Vagina (tissue), 2 donors: ENCODE measurements around the gene CALML3. TPM values are rescaled to one million over a fixed set of nuclear protein-coding genes. Genes with fewer than 3 reads are reported as not detected.

Source experiments
- DNase-seq, 2 donors: peaks; one replicate each; pipeline ENCODE4 v3.0.0-alpha.2; 2017; ENCODE audit errors: extremely low spot score in 2 of 2
- H3K27ac ChIP-seq: fragments of 200-600 bp; sonication (generic); one replicate; pipeline ENCODE4 v1.5.1; 2019
- H3K27me3 ChIP-seq: fragments of 200-600 bp; sonication (generic); one replicate; pipeline ENCODE4 v1.5.1; 2019
- H3K36me3 ChIP-seq, 2 donors: fragments of 200-600 bp; sonication (generic); one replicate each; pipeline ENCODE4 v1.5.1; 2017 to 2019
- H3K4me1 ChIP-seq: fragments of 200-600 bp; sonication (generic); one replicate; pipeline ENCODE4 v1.5.1; 2019
- H3K4me3 ChIP-seq, 2 donors: fragments of 200-600 bp; sonication (generic); 1 replicate in 1 of 2; 2 replicates in 1 of 2; pipeline ENCODE4 v1.5.1; 2016 to 2019
- H3K9me3 ChIP-seq: fragments of 200-600 bp; sonication (generic); one replicate; pipeline ENCODE4 v1.5.1; 2019
- CTCF ChIP-seq, 3 experiments: fragments of 450-650 bp in 2 of 3; fragments of 200-600 bp in 1 of 3; sonication (generic) in 1 of 3; IDR thresholded peaks; one replicate each; pipeline ENCODE4 v1.5.1; 2017 to 2019; ENCODE audit warnings: antibody characterized with exemption in 3 of 3, mild to moderate bottlenecking in 2 of 3, moderate library complexity in 2 of 3
- POLR2A ChIP-seq, 2 donors: fragments of 450-650 bp; IDR thresholded peaks; one replicate each; pipeline ENCODE4 v1.6.1; 2017; ENCODE audit warnings: antibody characterized with exemption in 2 of 2, mild to moderate bottlenecking in 2 of 2, moderate library complexity in 2 of 2
- POLR2AphosphoS5 ChIP-seq, 2 donors: sonication (generic); formaldehyde crosslinking; IDR thresholded peaks; one replicate each; pipeline ENCODE4 v1.9.0; 2017; ENCODE audit warnings: antibody characterized with exemption in 2 of 2, mild to moderate bottlenecking in 2 of 2, low read depth in 1 of 2; ENCODE audit not compliant: insufficient read depth in 1 of 2
- intact Hi-C: fragments of 100-400 bp; cut with DNase I; formaldehyde crosslinking; loops from one replicate; pipeline ENCODE4 v1.15.1; 2023
- total RNA-seq: library from RNA; depleted of rRNA; stranded (reverse); fragments of >200 nt; gene quantifications from one replicate; pipeline ENCODE4 v1.2.3, GENCODE V29; 2016

CALML3 gene
- total RNA-seq, 1 donor from 2014 or later = 50.6 TPM

GRCh38 chr10:5514226-5514850 lies 10.4 kb upstream of the CALML3 start:
- Histone ChIP-seq H3K4me3 (no peak overlapping the region), H3K27ac (no peak overlapping the region), H3K27me3 (no peaks in the 10 kb centered on the region), H3K36me3 (no peaks in the 10 kb centered on the region), H3K9me3 (no peaks in the 10 kb centered on the region), H3K4me1 (no peaks in the 10 kb centered on the region)
- no peak for DNase-seq
- intact Hi-C loops = no loop called here
- TF ChIP-seq POLR2AphosphoS5 (IDR thresholded peaks at IDR 0.05; ENCODE audit: insufficient read depth in 1 of 2, low read depth in 1 of 2) (no peak), POLR2A (IDR thresholded peaks at IDR 0.05) (no peak), CTCF (IDR thresholded peaks at IDR 0.05) (no peak)

- no peaks in the 10 kb centered on the region for H3K27me3 ChIP-seq
- no peaks in the 10 kb centered on the region for H3K4me1 ChIP-seq
- H3K36me3 ChIP-seq = no peaks in the 10 kb centered on the region
- no peaks in the 10 kb centered on the region for H3K9me3 ChIP-seq
- no peak overlapping the region for H3K27ac ChIP-seq
- intact Hi-C loops = no loop called here
- no peak for TF ChIP-seq POLR2A (IDR thresholded peaks at IDR 0.05)
- no peak for TF ChIP-seq POLR2AphosphoS5 (IDR thresholded peaks at IDR 0.05; ENCODE audit: insufficient read depth in 1 of 2, low read depth in 1 of 2)
- no peak for TF ChIP-seq CTCF (IDR thresholded peaks at IDR 0.05)
- no peak overlapping the region for H3K4me3 ChIP-seq
- no peak for DNase-seq
These were observed 8.6 kb upstream of the CALML3 start for GRCh38 chr10:5515948-5516761.

GRCh38 chr10:5517546-5517945 lies 7.2 kb upstream of the CALML3 start:
- Histone ChIP-seq H3K4me1 (no peaks in the 10 kb centered on the region), H3K9me3 (no peaks in the 10 kb centered on the region), H3K27me3 (no peaks in the 10 kb centered on the region), H3K27ac (no peak overlapping the region), H3K4me3 (no peak overlapping the region), H3K36me3 (no peaks in the 10 kb centered on the region)
- intact Hi-C loops = no loop called here
- no peak for DNase-seq
- TF ChIP-seq POLR2A (IDR thresholded peaks at IDR 0.05) (no peak), POLR2AphosphoS5 (IDR thresholded peaks at IDR 0.05; ENCODE audit: insufficient read depth in 1 of 2, low read depth in 1 of 2) (no peak), CTCF (IDR thresholded peaks at IDR 0.05) (no peak)

GRCh38 chr10:5518143-5518542 lies 6.6 kb upstream of the CALML3 start:
- Histone ChIP-seq H3K27ac (no peak overlapping the region), H3K27me3 (no peaks in the 10 kb centered on the region), H3K4me1 (no peaks in the 10 kb centered on the region), H3K36me3 (no peaks in the 10 kb centered on the region), H3K9me3 (no peaks in the 10 kb centered on the region), H3K4me3 (no peak overlapping the region)
- intact Hi-C loops = no loop called here
- no peak for TF ChIP-seq POLR2A (IDR thresholded peaks at IDR 0.05)
- TF ChIP-seq POLR2AphosphoS5 (IDR thresholded peaks at IDR 0.05; ENCODE audit: insufficient read depth in 1 of 2, low read depth in 1 of 2) = no peak
- no peak for TF ChIP-seq CTCF (IDR thresholded peaks at IDR 0.05)
- DNase-seq = no peak

- no peak overlapping the region for H3K27ac ChIP-seq
- no peaks in the 10 kb centered on the region for H3K9me3 ChIP-seq
- intact Hi-C loops = no loop called here
These were observed 5.7 kb upstream of the CALML3 start for GRCh38 chr10:5519054-5519453.

More at GRCh38 chr10:5519054-5519453, 5.7 kb upstream of the CALML3 start:
- no peaks in the 10 kb centered on the region for H3K4me1 ChIP-seq
- H3K4me3 ChIP-seq = no peak overlapping the region
- H3K36me3 ChIP-seq = no peaks in the 10 kb centered on the region
- DNase-seq = no peak
- TF ChIP-seq CTCF (IDR thresholded peaks at IDR 0.05) (no peak), POLR2AphosphoS5 (IDR thresholded peaks at IDR 0.05; ENCODE audit: insufficient read depth in 1 of 2, low read depth in 1 of 2) (no peak), POLR2A (IDR thresholded peaks at IDR 0.05) (no peak)
- H3K27me3 ChIP-seq = no peaks in the 10 kb centered on the region
